Esophagus squamous epithelium (tissue), 4 donors: ENCODE data around the gene FCAR.
"Not testable (repeated sequence)": the region's sequence is repeated elsewhere in the genome, so short reads cannot be mapped to it uniquely, and the experiment has no call there.

Experiments used
- POLR2A ChIP-seq, 4 donors: fragments of 450-650 bp; IDR thresholded peaks; one replicate each; pipeline ENCODE4 v1.6.1; 2017; ENCODE audit warnings: antibody characterized with exemption in 4 of 4, mild to moderate bottlenecking in 4 of 4, moderate library complexity in 3 of 4
- TF ChIP-seq, protein P1 (sequence below), 6 experiments: fragments of 450-650 bp in 4 of 6; fragments of 200-600 bp in 2 of 6; sonication (generic) in 2 of 6; IDR thresholded peaks; one replicate each; pipeline ENCODE4 v1.5.1; 2016 to 2019; ENCODE audit warnings: antibody characterized with exemption in 6 of 6, mild to moderate bottlenecking in 4 of 6, moderate library complexity in 4 of 6

DNA sequence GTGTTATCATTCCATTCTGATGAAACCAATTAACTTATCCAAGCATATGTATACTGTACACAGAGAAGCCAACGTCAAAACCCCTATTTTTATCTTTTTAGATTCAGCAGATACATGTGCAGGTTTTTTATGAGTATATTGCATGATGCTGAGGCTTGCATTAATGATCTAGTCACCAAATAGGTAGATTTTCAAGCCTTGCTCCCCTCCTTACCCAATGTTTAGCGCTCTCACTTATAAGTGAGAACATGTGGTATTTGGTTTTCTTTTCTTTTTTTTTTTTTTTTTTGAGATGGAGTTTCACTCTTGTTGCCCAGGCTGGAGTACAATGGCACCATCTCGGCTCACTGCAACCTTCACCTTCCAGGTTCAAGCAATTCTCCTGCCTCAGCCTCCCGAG is 30.2 kb downstream of the FCAR start:
- TF ChIP-seq, protein P1, sequence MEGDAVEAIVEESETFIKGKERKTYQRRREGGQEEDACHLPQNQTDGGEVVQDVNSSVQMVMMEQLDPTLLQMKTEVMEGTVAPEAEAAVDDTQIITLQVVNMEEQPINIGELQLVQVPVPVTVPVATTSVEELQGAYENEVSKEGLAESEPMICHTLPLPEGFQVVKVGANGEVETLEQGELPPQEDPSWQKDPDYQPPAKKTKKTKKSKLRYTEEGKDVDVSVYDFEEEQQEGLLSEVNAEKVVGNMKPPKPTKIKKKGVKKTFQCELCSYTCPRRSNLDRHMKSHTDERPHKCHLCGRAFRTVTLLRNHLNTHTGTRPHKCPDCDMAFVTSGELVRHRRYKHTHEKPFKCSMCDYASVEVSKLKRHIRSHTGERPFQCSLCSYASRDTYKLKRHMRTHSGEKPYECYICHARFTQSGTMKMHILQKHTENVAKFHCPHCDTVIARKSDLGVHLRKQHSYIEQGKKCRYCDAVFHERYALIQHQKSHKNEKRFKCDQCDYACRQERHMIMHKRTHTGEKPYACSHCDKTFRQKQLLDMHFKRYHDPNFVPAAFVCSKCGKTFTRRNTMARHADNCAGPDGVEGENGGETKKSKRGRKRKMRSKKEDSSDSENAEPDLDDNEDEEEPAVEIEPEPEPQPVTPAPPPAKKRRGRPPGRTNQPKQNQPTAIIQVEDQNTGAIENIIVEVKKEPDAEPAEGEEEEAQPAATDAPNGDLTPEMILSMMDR (IDR thresholded peaks at IDR 0.05): not testable (repeated sequence)
- not testable (repeated sequence) for TF ChIP-seq POLR2A (IDR thresholded peaks at IDR 0.05)
